Suprapubic skin (tissue), 3 donors: ENCODE data around the gene ATOH8.

ENCODE experiments used
- CTCF ChIP-seq, 2 donors: fragments of 200-600 bp in 1 of 2; fragments of 450-650 bp in 1 of 2; sonication (generic) in 1 of 2; IDR thresholded peaks; one replicate each; pipeline ENCODE4 v1.5.1; 2016 to 2019; ENCODE audit warnings: antibody characterized with exemption in 2 of 2, mild to moderate bottlenecking in 1 of 2, moderate library complexity in 1 of 2
- POLR2A ChIP-seq, 2 donors: fragments of 450-650 bp; IDR thresholded peaks; one replicate each; pipeline ENCODE4 v1.6.1; 2017; ENCODE audit warnings: antibody characterized with exemption in 2 of 2, mild to moderate bottlenecking in 2 of 2, moderate library complexity in 2 of 2

DNA sequence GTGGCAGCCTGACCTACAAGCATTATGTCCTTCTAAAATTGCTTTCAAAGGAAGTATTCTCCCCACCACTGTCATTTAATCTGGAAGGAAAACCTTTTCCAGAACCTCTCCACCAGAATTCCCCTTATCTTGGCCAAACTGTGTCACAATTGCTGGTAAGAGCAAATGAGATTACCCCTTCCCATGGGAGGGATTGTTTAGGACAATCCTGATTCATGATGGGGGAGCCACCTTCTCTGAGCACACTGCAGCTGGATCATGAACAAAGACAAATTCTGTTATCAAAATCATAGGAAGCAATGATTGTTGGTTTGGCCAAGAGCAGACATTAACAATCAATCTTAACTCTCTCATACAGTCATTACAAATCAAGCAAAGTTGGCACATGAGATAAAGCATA, 18.1 kb upstream of the ATOH8 start:
- TF ChIP-seq CTCF (IDR thresholded peaks at IDR 0.05) (no peak), POLR2A (IDR thresholded peaks at IDR 0.05) (no peak)
